K562 (cell line): Measurements from ENCODE around the gene BCL2L13. TPM values are rescaled to one million over a fixed set of nuclear protein-coding genes. Genes with fewer than 3 reads are reported as not detected.

ENCODE experiments used
- E2F8 ChIP-seq: fragments of 450-650 bp; IDR thresholded peaks from 2 replicates; pipeline ENCODE4 v1.7.1; 2018; ENCODE audit warnings: mild to moderate bottlenecking, low read depth; ENCODE audit not compliant: partially characterized antibody
- ELF1 ChIP-seq: fragments of 200-800 bp; sonication (Bioruptor generic); IDR thresholded peaks from 2 replicates; pipeline ENCODE4 v1.6.1; 2016; ENCODE audit warnings: missing genetic modification characterization, missing compliant biosample characterization
- MAFG ChIP-seq: fragments of 450-650 bp; conservative IDR thresholded peaks from 2 replicates; pipeline ENCODE4 v1.6.1; 2016; ENCODE audit warnings: missing genetic modification characterization, missing compliant biosample characterization
- ZBTB11 ChIP-seq, 3 experiments: fragments of 200-800 bp in 1 of 3; fragments of 250-450 bp in 1 of 3; fragments of 450-650 bp in 1 of 3; sonication (Bioruptor Pico) in 1 of 3; sonication (Bioruptor generic) in 1 of 3; formaldehyde crosslinking in 1 of 3; IDR thresholded peaks; 2 replicates each; pipeline versions ENCODE4 v1.6.1 to v1.8.0; 2016 to 2022; ENCODE audit warnings: mild to moderate bottlenecking in 2 of 3, missing genetic modification characterization in 2 of 3, missing compliant biosample characterization in 1 of 3, moderate library complexity in 1 of 3
- ZFP30 ChIP-seq: fragments of 250-450 bp; sonication (Bioruptor Pico); IDR thresholded peaks from 2 replicates; pipeline ENCODE4 v1.8.0; 2022; ENCODE audit warnings: moderate library complexity, mild to moderate bottlenecking, inconsistent platforms, borderline replicate concordance
- ZNF696 ChIP-seq: fragments of 250-450 bp; sonication (Bioruptor Pico); conservative IDR thresholded peaks from 2 replicates; pipeline ENCODE4 v1.4.0; 2020; ENCODE audit warnings: mild to moderate bottlenecking, moderate library complexity
- ZNF77 ChIP-seq: fragments of 250-450 bp; sonication (Bioruptor Pico); IDR thresholded peaks from 2 replicates; pipeline ENCODE4 v1.5.0; 2020
- polyA plus RNA-seq, 8 experiments: library from polyadenylated mRNA; depleted of rRNA in 4 of 8; stranded (reverse) in 5 of 8; unstranded in 3 of 8; fragments of >200 nt; fragmentation: Nextera tagmentation in 2 of 8; fragmentation: Illumina TruSeq in 1 of 8; extraction: Ambion mirVana in 2 of 8; extraction: Trizol in 1 of 8; gene quantifications; 2 replicates each; pipeline versions ENCODE4 v1.2.1 to v1.2.3, GENCODE V29; 2011 to 2014; ENCODE audit warnings: inconsistent platforms in 1 of 8, missing spikeins in 1 of 8
- total RNA-seq, 7 experiments: library from RNA; depleted of rRNA in 6 of 7; stranded (reverse); fragments of >200 nt in 6 of 7; fragmentation: Illumina TruSeq in 2 of 7; extraction: Trizol in 2 of 7; gene quantifications; 2 replicates each; pipeline versions ENCODE4 v1.2.1 to v1.2.3, GENCODE V29; 2011 to 2021; ENCODE audit warnings: low replicate concordance in 1 of 7
- TF ChIP-seq, protein P1 (sequence below): fragments of 200-600 bp; sonication (generic); IDR thresholded peaks from one replicate; pipeline ENCODE4 v1.6.1; 2012; ENCODE audit warnings: mild to moderate bottlenecking, low read depth, low read length, inconsistent platforms

BCL2L13 gene
- total and polyA plus RNA-seq, 9 of the 15 experiments (the other 6 are each of a cell fraction or from before 2014, with no cell fraction given): 41.5 to 63.4 (median 56.5) TPM

GRCh38 chr22:17633217-17633997, 5.2 kb upstream of the BCL2L13 start (continued):
- TF ChIP-seq, protein P1, sequence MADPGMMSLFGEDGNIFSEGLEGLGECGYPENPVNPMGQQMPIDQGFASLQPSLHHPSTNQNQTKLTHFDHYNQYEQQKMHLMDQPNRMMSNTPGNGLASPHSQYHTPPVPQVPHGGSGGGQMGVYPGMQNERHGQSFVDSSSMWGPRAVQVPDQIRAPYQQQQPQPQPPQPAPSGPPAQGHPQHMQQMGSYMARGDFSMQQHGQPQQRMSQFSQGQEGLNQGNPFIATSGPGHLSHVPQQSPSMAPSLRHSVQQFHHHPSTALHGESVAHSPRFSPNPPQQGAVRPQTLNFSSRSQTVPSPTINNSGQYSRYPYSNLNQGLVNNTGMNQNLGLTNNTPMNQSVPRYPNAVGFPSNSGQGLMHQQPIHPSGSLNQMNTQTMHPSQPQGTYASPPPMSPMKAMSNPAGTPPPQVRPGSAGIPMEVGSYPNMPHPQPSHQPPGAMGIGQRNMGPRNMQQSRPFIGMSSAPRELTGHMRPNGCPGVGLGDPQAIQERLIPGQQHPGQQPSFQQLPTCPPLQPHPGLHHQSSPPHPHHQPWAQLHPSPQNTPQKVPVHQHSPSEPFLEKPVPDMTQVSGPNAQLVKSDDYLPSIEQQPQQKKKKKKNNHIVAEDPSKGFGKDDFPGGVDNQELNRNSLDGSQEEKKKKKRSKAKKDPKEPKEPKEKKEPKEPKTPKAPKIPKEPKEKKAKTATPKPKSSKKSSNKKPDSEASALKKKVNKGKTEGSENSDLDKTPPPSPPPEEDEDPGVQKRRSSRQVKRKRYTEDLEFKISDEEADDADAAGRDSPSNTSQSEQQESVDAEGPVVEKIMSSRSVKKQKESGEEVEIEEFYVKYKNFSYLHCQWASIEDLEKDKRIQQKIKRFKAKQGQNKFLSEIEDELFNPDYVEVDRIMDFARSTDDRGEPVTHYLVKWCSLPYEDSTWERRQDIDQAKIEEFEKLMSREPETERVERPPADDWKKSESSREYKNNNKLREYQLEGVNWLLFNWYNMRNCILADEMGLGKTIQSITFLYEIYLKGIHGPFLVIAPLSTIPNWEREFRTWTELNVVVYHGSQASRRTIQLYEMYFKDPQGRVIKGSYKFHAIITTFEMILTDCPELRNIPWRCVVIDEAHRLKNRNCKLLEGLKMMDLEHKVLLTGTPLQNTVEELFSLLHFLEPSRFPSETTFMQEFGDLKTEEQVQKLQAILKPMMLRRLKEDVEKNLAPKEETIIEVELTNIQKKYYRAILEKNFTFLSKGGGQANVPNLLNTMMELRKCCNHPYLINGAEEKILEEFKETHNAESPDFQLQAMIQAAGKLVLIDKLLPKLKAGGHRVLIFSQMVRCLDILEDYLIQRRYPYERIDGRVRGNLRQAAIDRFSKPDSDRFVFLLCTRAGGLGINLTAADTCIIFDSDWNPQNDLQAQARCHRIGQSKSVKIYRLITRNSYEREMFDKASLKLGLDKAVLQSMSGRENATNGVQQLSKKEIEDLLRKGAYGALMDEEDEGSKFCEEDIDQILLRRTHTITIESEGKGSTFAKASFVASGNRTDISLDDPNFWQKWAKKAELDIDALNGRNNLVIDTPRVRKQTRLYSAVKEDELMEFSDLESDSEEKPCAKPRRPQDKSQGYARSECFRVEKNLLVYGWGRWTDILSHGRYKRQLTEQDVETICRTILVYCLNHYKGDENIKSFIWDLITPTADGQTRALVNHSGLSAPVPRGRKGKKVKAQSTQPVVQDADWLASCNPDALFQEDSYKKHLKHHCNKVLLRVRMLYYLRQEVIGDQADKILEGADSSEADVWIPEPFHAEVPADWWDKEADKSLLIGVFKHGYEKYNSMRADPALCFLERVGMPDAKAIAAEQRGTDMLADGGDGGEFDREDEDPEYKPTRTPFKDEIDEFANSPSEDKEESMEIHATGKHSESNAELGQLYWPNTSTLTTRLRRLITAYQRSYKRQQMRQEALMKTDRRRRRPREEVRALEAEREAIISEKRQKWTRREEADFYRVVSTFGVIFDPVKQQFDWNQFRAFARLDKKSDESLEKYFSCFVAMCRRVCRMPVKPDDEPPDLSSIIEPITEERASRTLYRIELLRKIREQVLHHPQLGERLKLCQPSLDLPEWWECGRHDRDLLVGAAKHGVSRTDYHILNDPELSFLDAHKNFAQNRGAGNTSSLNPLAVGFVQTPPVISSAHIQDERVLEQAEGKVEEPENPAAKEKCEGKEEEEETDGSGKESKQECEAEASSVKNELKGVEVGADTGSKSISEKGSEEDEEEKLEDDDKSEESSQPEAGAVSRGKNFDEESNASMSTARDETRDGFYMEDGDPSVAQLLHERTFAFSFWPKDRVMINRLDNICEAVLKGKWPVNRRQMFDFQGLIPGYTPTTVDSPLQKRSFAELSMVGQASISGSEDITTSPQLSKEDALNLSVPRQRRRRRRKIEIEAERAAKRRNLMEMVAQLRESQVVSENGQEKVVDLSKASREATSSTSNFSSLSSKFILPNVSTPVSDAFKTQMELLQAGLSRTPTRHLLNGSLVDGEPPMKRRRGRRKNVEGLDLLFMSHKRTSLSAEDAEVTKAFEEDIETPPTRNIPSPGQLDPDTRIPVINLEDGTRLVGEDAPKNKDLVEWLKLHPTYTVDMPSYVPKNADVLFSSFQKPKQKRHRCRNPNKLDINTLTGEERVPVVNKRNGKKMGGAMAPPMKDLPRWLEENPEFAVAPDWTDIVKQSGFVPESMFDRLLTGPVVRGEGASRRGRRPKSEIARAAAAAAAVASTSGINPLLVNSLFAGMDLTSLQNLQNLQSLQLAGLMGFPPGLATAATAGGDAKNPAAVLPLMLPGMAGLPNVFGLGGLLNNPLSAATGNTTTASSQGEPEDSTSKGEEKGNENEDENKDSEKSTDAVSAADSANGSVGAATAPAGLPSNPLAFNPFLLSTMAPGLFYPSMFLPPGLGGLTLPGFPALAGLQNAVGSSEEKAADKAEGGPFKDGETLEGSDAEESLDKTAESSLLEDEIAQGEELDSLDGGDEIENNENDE: no peak
- no peak for TF ChIP-seq E2F8
- TF ChIP-seq ELF1: 0 out of 2 replicates have a peak, but pooled peaks have one; percentile 6
- TF ChIP-seq ZFP30 (CRISPR knock-in tag): 0 out of 2 replicates have a peak, but pooled peaks have one; percentile 12
- peak; percentile 92 for TF ChIP-seq MAFG (tag)
- TF ChIP-seq ZBTB11 (CRISPR knock-in tag; IDR thresholded peaks at IDR 0.05): peak in 1 of 3 experiments; percentile 63; a peak in 1 of 6 replicates
- no peak for TF ChIP-seq ZNF696 (CRISPR knock-in tag)
- TF ChIP-seq ZNF77 (CRISPR knock-in tag): no peak
